ENCODE data around the gene EIF4H.
"Not testable (repeated sequence)": the region's sequence is repeated elsewhere in the genome, so short reads cannot be mapped to it uniquely, and the experiment has no call there.

The EIF4H gene

GRCh38 chr7:74223711-74224510, 49.8 kb downstream of the EIF4H start:
- no peak overlapping the region for H3K4me3 ChIP-seq (ENCODE audit: low read depth, low read length)

GRCh38 chr7:74224511-74224832, 50.3 kb downstream of the EIF4H start:
- no peak overlapping the region for H3K4me3 ChIP-seq (ENCODE audit: low read depth, low read length)

- not testable (repeated sequence) for H3K4me3 ChIP-seq (ENCODE audit: low read depth, low read length)
Observed at GRCh38 chr7:74224907-74225306, 50.8 kb downstream of the EIF4H start.

GRCh38 chr7:74225400-74225799, 51.2 kb downstream of the EIF4H start:
- no peak overlapping the region for H3K4me3 ChIP-seq (ENCODE audit: low read depth, low read length)

GRCh38 chr7:74226633-74227032, 52.5 kb downstream of the EIF4H start:
- no peak overlapping the region for H3K4me3 ChIP-seq (ENCODE audit: low read depth, low read length)

GRCh38 chr7:74228951-74229900, 55.1 kb downstream of the EIF4H start:
- no peak overlapping the region for H3K4me3 ChIP-seq (ENCODE audit: low read depth, low read length)

GRCh38 chr7:74230446-74231231, 56.5 kb downstream of the EIF4H start:
- H3K4me3 ChIP-seq (ENCODE audit: low read depth, low read length), result no peak overlapping the region

GRCh38 chr7:74231232-74231590, 57.1 kb downstream of the EIF4H start:
- no peak overlapping the region for H3K4me3 ChIP-seq (ENCODE audit: low read depth, low read length)

- H3K4me3 ChIP-seq (ENCODE audit: low read depth, low read length), result no peak overlapping the region
Observed at GRCh38 chr7:74233655-74234285, 59.6 kb downstream of the EIF4H start.

- H3K4me3 ChIP-seq (ENCODE audit: low read depth, low read length), result no peak overlapping the region
Observed at GRCh38 chr7:74235518-74236268, 61.5 kb downstream of the EIF4H start.

- no peak overlapping the region for H3K4me3 ChIP-seq (ENCODE audit: low read depth, low read length)
Observed at GRCh38 chr7:74236284-74236683, 62.1 kb downstream of the EIF4H start.

- no peak overlapping the region for H3K4me3 ChIP-seq (ENCODE audit: low read depth, low read length)
Observed at GRCh38 chr7:74240482-74240881, 66.3 kb downstream of the EIF4H start.

GRCh38 chr7:74242122-74242443, 67.9 kb downstream of the EIF4H start:
- no peak overlapping the region for H3K4me3 ChIP-seq (ENCODE audit: low read depth, low read length)

- H3K4me3 ChIP-seq (ENCODE audit: low read depth, low read length), result no peak overlapping the region
Observed at GRCh38 chr7:74246497-74246896, 72.3 kb downstream of the EIF4H start.
